HG03354 (cell line): ENCODE data around the gene ASGR1.

Source experiments
- ATAC-seq: cut with Tn5 transposase; IDR thresholded peaks from one replicate; pipeline ENCODE4 v1.9.1; 2021; ENCODE audit warnings: mild to moderate bottlenecking; ENCODE audit not compliant: unreplicated experiment, poor library complexity, severe bottlenecking

The ASGR1 gene

DNA sequence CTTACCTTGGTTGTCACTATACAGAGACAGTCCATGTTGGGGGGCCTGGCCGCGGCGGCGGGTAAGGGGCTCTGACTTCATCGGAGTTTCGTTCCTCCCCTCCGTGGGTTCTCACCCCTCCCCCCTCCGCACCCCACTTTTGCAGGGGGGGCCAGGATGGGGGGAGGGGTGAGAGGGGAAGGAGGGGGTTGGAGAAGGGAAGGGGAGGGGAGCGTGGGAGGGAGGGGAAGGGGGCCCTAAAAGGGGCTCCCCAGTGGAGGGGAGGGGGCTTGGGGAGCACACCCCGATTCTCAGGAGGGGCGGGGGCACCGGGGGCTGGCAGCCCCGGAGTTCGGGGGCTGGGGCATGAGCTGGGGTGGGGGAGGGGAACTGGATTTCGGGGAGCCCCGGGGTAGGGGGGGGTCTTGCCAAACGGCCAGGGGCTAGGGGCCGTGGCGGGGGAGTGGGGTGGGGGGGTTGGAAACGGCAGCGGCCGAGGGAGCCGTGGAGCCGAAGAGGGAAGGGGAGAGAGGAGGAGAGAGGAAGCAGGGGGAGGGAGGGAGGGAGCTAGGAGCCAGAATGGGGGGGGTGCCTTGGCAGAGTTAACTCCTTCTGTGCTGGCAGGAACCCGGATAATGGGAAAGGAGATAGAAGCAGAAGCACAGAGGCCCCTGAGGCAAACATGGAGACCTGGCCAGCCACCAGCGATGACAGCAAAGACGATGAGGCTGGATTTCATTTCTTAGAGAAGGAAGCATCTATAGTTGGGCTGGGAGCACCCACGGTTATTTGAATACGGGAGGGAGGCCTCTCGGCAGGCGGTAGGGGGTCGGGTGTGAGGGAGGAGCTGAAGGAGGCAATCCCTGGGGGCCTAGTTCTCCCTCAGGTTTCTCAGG, 38.2 kb upstream of the ASGR1 start:
- ATAC-seq: no peak

DNA sequence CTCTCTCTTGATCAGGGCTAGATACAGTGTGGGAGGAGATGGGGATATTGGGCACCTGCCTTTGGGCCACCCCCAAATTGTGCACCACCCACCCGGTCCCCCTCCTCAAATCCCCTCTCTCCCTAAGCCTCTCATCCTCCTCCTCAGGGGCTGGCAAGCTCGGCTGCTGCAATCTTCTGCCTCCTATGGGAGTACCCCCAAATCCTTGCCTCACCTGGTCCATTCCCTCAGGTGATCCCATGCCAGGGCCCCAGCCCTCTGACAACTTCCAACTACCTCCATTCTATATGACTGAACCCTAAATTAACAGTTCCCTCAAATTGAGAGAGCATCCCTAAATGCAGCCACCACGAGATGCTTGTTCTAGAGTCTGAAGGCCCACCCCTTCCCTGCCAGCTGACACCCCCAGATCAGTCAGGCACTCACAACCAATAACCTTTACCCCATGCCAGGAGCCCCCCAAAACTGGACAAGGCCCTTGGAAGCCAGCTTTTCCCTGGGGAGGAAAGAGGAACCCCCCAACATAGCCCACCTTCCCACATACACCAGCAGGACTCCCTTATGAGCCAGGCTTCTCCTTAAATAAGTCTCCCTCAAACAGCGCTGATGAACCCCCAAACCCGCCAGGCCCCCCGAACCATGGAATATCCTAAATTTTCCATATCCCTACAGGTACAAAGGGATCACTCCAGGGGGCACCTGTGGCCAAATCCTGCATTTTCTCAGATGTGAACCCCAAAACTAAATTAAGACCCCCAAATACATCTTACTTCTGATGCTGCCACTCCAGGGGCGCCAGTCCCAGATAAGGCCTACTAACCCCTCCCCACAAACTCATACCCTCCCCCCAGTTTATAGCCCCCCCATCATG, 37.3 kb upstream of the ASGR1 start:
- ATAC-seq: no peak

DNA sequence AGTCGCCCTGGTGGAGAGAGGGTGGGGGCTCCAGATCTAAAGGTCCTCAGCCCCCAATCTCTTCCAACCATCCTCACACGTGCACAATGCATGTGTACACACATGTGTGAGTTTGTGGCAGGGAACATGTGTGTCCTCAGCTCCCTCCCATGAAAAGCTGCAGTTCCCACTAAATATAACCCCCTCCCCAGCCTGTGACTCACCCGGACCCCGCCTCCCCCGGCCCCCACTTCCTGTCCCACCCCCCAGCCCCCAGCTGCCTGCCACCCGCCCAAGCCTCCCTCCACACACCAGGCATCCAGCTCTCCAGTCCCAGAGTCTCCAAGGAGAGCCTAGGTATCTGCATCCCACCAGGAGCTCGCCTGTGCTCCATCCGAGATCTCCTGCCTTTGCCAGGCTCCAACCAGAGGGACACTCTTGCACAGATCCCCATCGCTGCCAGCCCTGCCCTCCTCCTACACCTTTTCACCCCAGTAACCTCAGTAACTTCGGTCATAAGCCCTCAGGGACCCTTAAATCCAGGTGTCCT, 36.5 kb upstream of the ASGR1 start:
- no peak for ATAC-seq

- ATAC-seq: no peak
These were observed 36.0 kb upstream of the ASGR1 start for GRCh38 chr17:7215136-7215638.

DNA sequence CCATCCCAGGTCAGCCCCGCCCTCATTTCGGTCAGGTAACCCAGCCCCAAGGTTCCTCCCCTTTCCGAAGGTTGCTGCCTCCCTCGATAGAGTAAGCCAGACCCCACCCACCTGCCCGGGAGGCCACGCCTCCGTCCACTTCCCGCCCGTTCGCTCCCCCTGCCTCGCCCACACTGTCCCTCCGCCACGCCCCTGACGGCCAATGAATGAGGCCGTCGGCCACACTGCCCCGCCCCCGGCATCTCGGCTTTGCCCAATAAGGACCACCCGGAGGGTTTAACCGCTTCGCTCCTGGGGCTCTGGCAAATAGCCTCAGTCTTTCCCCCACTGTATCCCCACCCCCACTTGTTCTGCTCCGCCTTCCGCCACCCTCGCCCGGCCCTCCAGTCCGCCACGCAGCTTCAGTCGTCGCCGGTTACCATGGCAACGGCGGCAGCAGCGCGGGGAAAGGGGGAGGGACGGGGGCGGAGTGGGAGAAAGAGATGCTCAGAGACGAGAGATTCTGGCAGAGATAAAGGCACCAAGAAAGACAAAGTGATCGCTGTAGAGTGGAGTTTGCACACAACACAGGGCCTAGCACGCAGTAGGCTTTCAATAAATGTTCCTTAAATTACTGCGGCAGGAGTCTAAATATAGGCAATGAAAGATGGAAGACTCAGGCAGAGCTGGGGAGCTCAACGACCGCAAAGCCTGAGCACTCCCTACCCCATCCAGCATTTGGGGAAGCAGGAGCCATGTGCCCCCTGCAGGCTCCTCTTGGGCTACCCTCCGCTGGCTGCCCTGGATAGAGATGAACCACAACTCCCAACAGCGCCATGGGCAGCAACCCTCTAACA, 35.3 kb upstream of the ASGR1 start:
- peak; percentile 83 for ATAC-seq

GRCh38 chr17:7213895-7214299, 34.7 kb upstream of the ASGR1 start:
- peak; percentile 7 for ATAC-seq

- ATAC-seq: no peak
These were observed 32.5 kb upstream of the ASGR1 start for GRCh38 chr17:7211491-7212273.

GRCh38 chr17:7208754-7209460, 29.7 kb upstream of the ASGR1 start:
- ATAC-seq: no peak

DNA sequence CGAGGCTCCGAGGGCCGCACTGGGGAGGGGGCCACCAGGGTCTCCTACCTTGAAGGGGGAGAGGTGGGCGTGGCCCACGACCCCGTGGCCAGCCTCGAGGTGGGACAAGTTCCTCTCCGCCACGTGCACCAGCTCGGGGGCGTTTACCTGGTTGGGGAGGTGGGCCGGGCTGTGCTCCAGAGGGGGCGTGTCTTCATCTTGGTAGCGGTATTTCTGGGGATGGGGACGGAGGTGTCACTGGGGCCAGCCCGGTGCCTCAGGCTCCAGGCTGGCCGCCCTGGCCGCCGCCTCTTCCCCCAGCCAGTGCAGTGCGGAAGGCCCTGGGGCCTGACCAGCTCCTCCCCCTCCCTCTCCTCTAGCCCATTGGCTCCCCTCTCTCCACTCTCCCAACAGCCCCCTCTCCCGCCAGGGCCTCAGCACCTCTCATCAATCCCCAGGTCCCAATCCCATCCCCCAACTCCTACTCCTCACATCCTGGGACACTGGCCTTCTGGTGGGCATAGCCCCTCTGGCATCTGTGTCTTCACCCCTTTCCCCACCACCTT, 28.9 kb upstream of the ASGR1 start:
- no peak for ATAC-seq

DNA sequence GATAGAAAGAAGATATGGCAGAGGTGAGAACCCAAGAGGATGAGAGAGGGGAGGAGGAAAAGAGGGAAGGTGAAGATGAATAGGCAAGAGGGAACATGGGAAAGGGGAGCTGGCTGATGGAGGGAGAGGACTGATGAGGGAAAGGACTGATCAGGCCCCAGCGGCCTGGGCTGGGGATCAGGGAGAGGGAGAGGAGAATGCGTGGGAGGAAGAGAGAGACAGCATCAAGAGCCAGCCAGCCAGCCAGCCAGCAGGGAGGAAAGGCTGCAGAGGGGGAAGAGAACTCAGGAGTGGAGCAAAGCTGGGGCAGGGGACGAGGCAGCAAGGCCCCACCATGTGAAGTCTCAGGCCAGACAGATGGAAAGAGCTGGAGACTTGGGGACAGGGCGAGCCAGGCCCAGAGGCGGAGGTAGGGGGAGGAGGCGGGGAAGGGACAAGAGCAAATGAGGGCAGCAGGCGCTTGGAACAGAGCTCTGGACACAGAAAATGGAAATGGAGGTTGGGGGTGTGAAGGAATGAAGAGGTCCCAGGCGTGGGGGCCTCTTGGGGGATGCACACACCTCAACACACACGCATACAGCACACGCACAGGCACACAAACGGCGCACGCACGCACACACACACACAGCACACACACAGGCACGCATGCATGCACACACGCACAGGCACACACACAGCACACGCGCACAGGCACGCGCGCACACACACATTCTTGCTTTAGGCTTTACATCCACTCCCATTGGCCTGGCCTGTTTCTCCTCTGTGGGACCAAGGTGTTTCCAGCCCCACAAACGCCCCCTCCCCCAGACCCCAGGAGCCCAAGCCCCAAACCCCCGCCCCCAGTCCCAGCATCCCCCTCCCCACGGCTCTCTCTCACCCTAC, 28.2 kb upstream of the ASGR1 start:
- ATAC-seq: no peak

DNA sequence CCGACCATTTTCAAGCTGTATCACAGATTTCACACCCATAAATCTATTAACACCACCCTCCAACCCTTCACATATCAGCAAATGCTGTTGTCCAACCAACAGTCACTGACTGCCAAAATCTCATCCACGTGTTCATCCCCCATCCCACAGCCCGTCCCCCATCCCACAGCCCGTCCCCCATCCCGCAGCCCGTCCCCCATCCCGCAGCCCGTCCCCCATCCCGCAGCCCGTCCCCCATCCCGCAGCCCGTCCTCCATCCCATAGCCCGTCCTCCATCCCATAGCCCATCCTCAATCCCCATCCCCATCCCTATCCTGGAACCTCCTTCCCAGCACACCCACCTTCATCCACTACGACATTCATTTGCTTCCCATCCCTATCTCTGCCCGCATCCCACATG, 26.4 kb upstream of the ASGR1 start:
- ATAC-seq: no peak

DNA sequence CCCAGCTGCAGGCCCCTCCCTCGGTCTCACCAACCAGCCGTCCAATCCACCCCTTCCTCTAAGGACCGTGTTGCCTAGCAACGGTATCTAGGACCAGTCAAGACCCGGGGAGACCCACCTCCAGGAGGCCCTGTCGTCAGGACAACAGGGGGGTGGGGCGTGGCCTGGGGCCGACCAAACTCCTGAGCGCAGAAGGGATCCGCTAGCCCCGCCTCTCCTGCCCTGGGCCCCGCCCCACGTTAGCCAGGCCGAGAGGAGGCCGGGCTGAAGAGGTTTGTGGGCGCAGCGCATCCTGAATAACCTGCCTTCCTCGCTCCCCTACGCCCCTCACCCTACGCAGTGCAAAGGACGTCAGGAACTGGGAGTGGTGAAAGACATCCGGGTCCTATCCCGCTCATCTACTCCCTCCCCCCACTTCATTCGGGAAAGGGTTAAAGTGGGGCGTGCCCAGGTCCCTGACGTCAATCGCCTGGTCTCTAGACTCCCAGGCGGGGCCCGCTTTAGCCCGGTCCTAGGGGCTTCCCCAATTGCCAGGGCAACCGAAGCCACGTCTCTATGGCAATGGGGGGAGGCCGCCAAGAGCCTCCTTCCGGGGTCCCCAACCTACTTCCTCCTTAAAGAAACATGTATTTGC, 25.8 kb upstream of the ASGR1 start:
- ATAC-seq: peak; percentile 85

DNA sequence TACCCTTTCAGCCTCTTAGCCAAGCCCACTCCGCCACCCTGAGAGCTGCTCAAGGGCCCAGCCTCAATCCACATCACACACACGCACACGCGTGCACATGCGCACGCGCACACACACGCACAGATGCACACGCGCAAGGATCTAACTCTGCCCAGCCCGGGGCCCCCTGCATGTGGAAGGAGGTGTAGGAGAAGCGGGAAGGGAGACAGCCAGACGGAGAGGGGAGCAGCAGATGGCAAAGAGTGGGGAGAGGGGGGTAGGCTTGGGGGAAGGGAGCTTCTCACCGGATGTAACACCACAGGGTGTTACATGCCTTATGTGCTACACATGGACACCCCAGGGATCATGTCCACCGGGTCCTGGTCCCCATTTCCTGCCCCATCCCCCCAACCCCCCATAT, 25.2 kb upstream of the ASGR1 start:
- ATAC-seq: no peak

- ATAC-seq: no peak
These were observed 24.2 kb upstream of the ASGR1 start for GRCh38 chr17:7203391-7203790.

- no peak for ATAC-seq
These were observed 17.7 kb upstream of the ASGR1 start for GRCh38 chr17:7196651-7197401.

DNA sequence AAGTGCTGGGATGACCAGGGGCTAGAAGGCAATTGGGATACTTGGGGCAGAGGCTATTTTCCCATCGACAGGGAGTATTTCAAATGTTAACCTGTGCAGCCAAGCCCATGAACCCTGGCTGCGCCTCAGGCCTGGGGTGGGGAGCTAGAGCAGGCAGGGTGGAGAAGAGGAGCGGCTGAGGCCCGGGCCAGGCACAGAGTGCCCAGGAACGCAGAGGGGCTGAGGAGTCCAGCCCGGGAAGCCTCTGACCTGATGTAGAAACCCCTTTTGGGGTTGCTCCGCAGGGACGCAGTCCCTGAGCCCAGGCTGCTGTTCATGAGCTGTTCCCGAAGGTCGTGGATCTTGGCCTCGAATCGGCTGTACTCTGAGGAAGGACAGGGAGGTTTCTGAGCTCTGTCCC, 16.8 kb upstream of the ASGR1 start:
- ATAC-seq: no peak
